HepG2 (cell line): ENCODE results near the gene NDUFS5. TPM values are rescaled to one million over a fixed set of nuclear protein-coding genes. Genes with fewer than 3 reads are reported as not detected.
A peak's percentile ranks its signal among the peaks of the same experiment; 100 is the strongest.

Source experiments
- AHR ChIP-seq: IDR thresholded peaks from 2 replicates; pipeline ENCODE4 v1.6.1; 2018; ENCODE audit warnings: missing genetic modification reagents, missing compliant biosample characterization
- ATF1 ChIP-seq: IDR thresholded peaks from 2 replicates; pipeline ENCODE4 v1.6.1; 2016; ENCODE audit warnings: mild to moderate bottlenecking, control low read depth
- KDM1A ChIP-seq: IDR thresholded peaks from 2 replicates; pipeline ENCODE4 v1.6.1; 2016; ENCODE audit warnings: missing compliant biosample characterization
- MYNN ChIP-seq: sonication (generic); formaldehyde crosslinking; IDR thresholded peaks from 2 replicates; pipeline ENCODE4 v1.4.0; 2020; ENCODE audit warnings: mild to moderate bottlenecking, low read depth, missing genetic modification reagents
- NFE2 ChIP-seq: sonication (generic); formaldehyde crosslinking; IDR thresholded peaks from 2 replicates; pipeline ENCODE4 v1.4.0; 2020; ENCODE audit warnings: missing genetic modification reagents
- SOX6 ChIP-seq, 2 experiments: fragments of 450-650 bp in 1 of 2; sonication (generic) in 1 of 2; formaldehyde crosslinking in 1 of 2; IDR thresholded peaks; 2 replicates each; pipeline versions ENCODE4 v1.4.0 to v1.6.1; 2017 to 2020; ENCODE audit warnings: antibody characterized with exemption in 1 of 2, mild to moderate bottlenecking in 1 of 2, missing genetic modification reagents in 1 of 2
- ZNF12 ChIP-seq: sonication (generic); formaldehyde crosslinking; IDR thresholded peaks from 2 replicates; pipeline ENCODE4 v1.5.0; 2020; ENCODE audit warnings: missing genetic modification reagents
- ZNF747 ChIP-seq: sonication (generic); formaldehyde crosslinking; IDR thresholded peaks from 2 replicates; pipeline ENCODE4 v1.8.1; 2023; ENCODE audit warnings: missing genetic modification reagents, mild to moderate bottlenecking, borderline replicate concordance
- polyA plus RNA-seq, 8 experiments: library from polyadenylated mRNA; depleted of rRNA in 3 of 8; stranded (reverse) in 7 of 8; unstranded in 1 of 8; fragments of >200 nt; fragmentation: Illumina TruSeq in 4 of 8; extraction: Trizol in 4 of 8; gene quantifications; 2 replicates each; pipeline versions ENCODE4 v1.2.1 to v1.2.3, GENCODE V29; 2011 to 2016; ENCODE audit warnings: low read depth in 4 of 8, missing spikeins in 1 of 8, mixed read lengths in 1 of 8; ENCODE audit not compliant: insufficient read depth in 1 of 8
- total RNA-seq, 5 experiments: library from RNA; depleted of rRNA; stranded (reverse); fragments of >200 nt; fragmentation: Illumina TruSeq; extraction: Trizol; gene quantifications; 2 replicates each; pipeline ENCODE4 v1.2.3, GENCODE V29; 2016; ENCODE audit warnings: low read depth in 1 of 5
- TF ChIP-seq, protein P1 (sequence below): sonication (generic); formaldehyde crosslinking; IDR thresholded peaks from 2 replicates; pipeline ENCODE4 v1.5.1; 2020; ENCODE audit warnings: mild to moderate bottlenecking, missing genetic modification reagents, borderline replicate concordance
- TF ChIP-seq, protein P2 (sequence below): IDR thresholded peaks from 2 replicates; pipeline ENCODE4 v1.6.1; 2016; ENCODE audit warnings: low read depth, control low read depth
- TF ChIP-seq, protein P3 (sequence below): sonication (generic); formaldehyde crosslinking; IDR thresholded peaks from 2 replicates; pipeline ENCODE4 v1.4.0; 2020; ENCODE audit warnings: missing genetic modification reagents
- TF ChIP-seq, protein P4 (sequence below), 2 experiments: IDR thresholded peaks; 2 replicates each; pipeline ENCODE4 v1.6.1; 2011 to 2012; ENCODE audit warnings: low read length in 2 of 2, borderline replicate concordance in 1 of 2, low read depth in 1 of 2, mild to moderate bottlenecking in 1 of 2, moderate library complexity in 1 of 2

NDUFS5 gene
- total and polyA plus RNA-seq, 2 of the 13 experiments (the other 11 are each of a cell fraction or from before 2014, with no cell fraction given), result 263 to 466 TPM

DNA sequence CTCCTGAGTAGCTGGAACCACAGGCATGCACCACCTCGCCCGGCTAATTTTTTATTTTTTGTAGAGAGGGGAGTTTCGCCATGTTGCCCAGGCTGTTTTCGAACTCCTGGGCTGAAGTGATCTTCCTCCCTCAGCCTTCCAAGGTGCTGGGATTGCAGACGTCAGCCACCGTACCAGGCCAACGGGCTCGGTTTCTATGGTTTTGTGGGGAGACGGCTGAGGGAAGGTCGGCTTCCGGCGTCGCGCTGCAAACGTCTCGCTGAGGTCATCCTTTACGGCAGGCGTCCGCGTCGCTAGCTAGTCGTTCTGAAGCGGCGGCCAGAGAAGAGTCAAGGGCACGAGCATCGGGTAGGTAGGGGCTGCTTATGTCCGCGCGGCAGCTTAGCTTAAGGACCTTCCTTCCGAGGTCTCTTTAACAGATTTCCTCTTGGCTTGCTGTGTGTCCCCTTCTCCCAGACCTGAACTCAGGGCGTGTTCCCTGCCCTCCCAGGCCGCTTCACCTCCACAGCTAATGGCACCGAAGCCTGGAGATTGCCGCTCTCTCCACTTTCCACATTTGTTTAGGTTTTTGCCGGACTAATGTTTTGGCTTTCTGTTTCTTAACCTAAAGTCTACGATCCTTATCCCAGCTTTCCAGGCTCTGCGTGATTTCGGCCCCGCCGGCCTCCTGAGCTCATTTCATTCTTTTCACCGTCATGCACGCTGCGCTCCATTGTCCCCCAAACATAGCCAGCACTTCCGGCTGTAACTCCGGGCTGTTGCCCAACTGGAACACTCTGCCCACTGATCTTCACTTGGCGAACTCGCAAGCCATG, at the start of gene NDUFS5 (continued):
- TF ChIP-seq, protein P1, sequence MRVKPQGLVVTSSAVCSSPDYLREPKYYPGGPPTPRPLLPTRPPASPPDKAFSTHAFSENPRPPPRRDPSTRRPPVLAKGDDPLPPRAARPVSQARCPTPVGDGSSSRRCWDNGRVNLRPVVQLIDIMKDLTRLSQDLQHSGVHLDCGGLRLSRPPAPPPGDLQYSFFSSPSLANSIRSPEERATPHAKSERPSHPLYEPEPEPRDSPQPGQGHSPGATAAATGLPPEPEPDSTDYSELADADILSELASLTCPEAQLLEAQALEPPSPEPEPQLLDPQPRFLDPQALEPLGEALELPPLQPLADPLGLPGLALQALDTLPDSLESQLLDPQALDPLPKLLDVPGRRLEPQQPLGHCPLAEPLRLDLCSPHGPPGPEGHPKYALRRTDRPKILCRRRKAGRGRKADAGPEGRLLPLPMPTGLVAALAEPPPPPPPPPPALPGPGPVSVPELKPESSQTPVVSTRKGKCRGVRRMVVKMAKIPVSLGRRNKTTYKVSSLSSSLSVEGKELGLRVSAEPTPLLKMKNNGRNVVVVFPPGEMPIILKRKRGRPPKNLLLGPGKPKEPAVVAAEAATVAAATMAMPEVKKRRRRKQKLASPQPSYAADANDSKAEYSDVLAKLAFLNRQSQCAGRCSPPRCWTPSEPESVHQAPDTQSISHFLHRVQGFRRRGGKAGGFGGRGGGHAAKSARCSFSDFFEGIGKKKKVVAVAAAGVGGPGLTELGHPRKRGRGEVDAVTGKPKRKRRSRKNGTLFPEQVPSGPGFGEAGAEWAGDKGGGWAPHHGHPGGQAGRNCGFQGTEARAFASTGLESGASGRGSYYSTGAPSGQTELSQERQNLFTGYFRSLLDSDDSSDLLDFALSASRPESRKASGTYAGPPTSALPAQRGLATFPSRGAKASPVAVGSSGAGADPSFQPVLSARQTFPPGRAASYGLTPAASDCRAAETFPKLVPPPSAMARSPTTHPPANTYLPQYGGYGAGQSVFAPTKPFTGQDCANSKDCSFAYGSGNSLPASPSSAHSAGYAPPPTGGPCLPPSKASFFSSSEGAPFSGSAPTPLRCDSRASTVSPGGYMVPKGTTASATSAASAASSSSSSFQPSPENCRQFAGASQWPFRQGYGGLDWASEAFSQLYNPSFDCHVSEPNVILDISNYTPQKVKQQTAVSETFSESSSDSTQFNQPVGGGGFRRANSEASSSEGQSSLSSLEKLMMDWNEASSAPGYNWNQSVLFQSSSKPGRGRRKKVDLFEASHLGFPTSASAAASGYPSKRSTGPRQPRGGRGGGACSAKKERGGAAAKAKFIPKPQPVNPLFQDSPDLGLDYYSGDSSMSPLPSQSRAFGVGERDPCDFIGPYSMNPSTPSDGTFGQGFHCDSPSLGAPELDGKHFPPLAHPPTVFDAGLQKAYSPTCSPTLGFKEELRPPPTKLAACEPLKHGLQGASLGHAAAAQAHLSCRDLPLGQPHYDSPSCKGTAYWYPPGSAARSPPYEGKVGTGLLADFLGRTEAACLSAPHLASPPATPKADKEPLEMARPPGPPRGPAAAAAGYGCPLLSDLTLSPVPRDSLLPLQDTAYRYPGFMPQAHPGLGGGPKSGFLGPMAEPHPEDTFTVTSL (CRISPR knock-in tag), result no peak
- TF ChIP-seq, protein P2, sequence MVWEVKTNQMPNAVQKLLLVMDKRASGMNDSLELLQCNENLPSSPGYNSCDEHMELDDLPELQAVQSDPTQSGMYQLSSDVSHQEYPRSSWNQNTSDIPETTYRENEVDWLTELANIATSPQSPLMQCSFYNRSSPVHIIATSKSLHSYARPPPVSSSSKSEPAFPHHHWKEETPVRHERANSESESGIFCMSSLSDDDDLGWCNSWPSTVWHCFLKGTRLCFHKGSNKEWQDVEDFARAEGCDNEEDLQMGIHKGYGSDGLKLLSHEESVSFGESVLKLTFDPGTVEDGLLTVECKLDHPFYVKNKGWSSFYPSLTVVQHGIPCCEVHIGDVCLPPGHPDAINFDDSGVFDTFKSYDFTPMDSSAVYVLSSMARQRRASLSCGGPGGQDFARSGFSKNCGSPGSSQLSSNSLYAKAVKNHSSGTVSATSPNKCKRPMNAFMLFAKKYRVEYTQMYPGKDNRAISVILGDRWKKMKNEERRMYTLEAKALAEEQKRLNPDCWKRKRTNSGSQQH (CRISPR knock-in tag), result no peak
- peak; percentile 25; the same call in 1 of the 2 replicates for TF ChIP-seq ZNF747 (CRISPR knock-in tag)
- TF ChIP-seq, protein P3, sequence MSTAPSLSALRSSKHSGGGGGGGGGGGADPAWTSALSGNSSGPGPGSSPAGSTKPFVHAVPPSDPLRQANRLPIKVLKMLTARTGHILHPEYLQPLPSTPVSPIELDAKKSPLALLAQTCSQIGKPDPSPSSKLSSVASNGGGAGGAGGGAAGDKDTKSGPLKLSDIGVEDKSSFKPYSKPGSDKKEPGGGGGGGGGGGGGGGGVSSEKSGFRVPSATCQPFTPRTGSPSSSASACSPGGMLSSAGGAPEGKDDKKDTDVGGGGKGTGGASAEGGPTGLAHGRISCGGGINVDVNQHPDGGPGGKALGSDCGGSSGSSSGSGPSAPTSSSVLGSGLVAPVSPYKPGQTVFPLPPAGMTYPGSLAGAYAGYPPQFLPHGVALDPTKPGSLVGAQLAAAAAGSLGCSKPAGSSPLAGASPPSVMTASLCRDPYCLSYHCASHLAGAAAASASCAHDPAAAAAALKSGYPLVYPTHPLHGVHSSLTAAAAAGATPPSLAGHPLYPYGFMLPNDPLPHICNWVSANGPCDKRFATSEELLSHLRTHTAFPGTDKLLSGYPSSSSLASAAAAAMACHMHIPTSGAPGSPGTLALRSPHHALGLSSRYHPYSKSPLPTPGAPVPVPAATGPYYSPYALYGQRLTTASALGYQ (CRISPR knock-in tag), result no peak
- TF ChIP-seq KDM1A (CRISPR knock-in tag), result peak; percentile 69; the same call in 1 of the 2 replicates
- TF ChIP-seq NFE2 (CRISPR knock-in tag), result 0 out of 2 replicates have a peak, but pooled peaks have one; percentile 6
- TF ChIP-seq, protein P4, sequence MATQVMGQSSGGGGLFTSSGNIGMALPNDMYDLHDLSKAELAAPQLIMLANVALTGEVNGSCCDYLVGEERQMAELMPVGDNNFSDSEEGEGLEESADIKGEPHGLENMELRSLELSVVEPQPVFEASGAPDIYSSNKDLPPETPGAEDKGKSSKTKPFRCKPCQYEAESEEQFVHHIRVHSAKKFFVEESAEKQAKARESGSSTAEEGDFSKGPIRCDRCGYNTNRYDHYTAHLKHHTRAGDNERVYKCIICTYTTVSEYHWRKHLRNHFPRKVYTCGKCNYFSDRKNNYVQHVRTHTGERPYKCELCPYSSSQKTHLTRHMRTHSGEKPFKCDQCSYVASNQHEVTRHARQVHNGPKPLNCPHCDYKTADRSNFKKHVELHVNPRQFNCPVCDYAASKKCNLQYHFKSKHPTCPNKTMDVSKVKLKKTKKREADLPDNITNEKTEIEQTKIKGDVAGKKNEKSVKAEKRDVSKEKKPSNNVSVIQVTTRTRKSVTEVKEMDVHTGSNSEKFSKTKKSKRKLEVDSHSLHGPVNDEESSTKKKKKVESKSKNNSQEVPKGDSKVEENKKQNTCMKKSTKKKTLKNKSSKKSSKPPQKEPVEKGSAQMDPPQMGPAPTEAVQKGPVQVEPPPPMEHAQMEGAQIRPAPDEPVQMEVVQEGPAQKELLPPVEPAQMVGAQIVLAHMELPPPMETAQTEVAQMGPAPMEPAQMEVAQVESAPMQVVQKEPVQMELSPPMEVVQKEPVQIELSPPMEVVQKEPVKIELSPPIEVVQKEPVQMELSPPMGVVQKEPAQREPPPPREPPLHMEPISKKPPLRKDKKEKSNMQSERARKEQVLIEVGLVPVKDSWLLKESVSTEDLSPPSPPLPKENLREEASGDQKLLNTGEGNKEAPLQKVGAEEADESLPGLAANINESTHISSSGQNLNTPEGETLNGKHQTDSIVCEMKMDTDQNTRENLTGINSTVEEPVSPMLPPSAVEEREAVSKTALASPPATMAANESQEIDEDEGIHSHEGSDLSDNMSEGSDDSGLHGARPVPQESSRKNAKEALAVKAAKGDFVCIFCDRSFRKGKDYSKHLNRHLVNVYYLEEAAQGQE (IDR thresholded peaks at IDR 0.05; ENCODE audit: borderline replicate concordance in 1 of 2, low read depth in 1 of 2, low read length in 2 of 2), result peak in 1 of 2 experiments; percentile 30; a peak in 1 of 4 replicates
- TF ChIP-seq MYNN, result no peak
- 0 out of 2 replicates have a peak, but pooled peaks have one; percentile 23 for TF ChIP-seq ZNF12 (CRISPR knock-in tag)
- TF ChIP-seq AHR (CRISPR knock-in tag), result peak; percentile 70; the same call in 1 of the 2 replicates
- no peak for TF ChIP-seq SOX6 (IDR thresholded peaks at IDR 0.05)
- no peak for TF ChIP-seq SOX6 (CRISPR knock-in tag; IDR thresholded peaks at IDR 0.05)
- peak; percentile 88 for TF ChIP-seq ATF1 (CRISPR knock-in tag)
